Natural killer cell (primary cell): ENCODE data around the gene UBE4B. TPM values are rescaled to one million over a fixed set of nuclear protein-coding genes. Genes with fewer than 3 reads are reported as not detected.

Experiments used
- ATAC-seq, 3 donors: fragments of 150-1000 bp in 2 of 3; fragments of 200-7000 bp in 1 of 3; cut with Tn5 transposase; 1 replicate in 1 of 3; 2 replicates in 2 of 3; pipeline ENCODE4 v1.10.0; 2021; ENCODE audit warnings: mild to moderate bottlenecking in 2 of 3, moderate library complexity in 2 of 3
- DNase-seq, 2 donors: peaks; one replicate each; pipeline versions ENCODE4 v3.0.0 to v3.0.0-alpha.2; 2013 to 2021; ENCODE audit warnings: mixed read lengths in 1 of 2
- H3K27ac ChIP-seq: one replicate; pipeline ENCODE4 v1.5.1; 2013; ENCODE audit warnings: mild to moderate bottlenecking, low read length
- H3K27me3 ChIP-seq: one replicate; pipeline ENCODE4 v1.6.1; 2013; ENCODE audit warnings: low read length; ENCODE audit not compliant: control insufficient read depth, insufficient read depth
- H3K36me3 ChIP-seq: one replicate; pipeline ENCODE4 v1.6.1; 2013; ENCODE audit warnings: low read length; ENCODE audit not compliant: control insufficient read depth, insufficient read depth
- H3K4me1 ChIP-seq: one replicate; pipeline ENCODE4 v1.6.1; 2013; ENCODE audit warnings: low read length; ENCODE audit not compliant: control insufficient read depth, insufficient read depth
- H3K4me3 ChIP-seq: one replicate; pipeline ENCODE4 v1.5.1; 2013; ENCODE audit warnings: low read length
- H3K9me3 ChIP-seq: one replicate; pipeline ENCODE4 v1.6.1; 2013; ENCODE audit warnings: low read length; ENCODE audit not compliant: control insufficient read depth, insufficient read depth
- H3K27ac Mint-ChIP-seq, 2 donors: one replicate each; pipeline ENCODE4 v1.8.0; 2022; ENCODE audit warnings: mild to moderate bottlenecking in 2 of 2, mixed read lengths in 2 of 2, moderate library complexity in 1 of 2
- H3K27me3 Mint-ChIP-seq, 2 donors: one replicate each; pipeline ENCODE4 v1.8.0; 2022; ENCODE audit warnings: low read depth in 2 of 2, mixed read lengths in 2 of 2
- H3K36me3 Mint-ChIP-seq: one replicate; pipeline ENCODE4 v1.8.0; 2022; ENCODE audit warnings: mixed read lengths
- H3K4me1 Mint-ChIP-seq, 2 donors: one replicate each; pipeline ENCODE4 v1.8.0; 2022; ENCODE audit warnings: mixed read lengths in 2 of 2
- H3K4me3 Mint-ChIP-seq: one replicate; pipeline ENCODE4 v1.8.0; 2022; ENCODE audit warnings: mild to moderate bottlenecking, moderate library complexity, mixed read lengths
- H3K9me3 Mint-ChIP-seq, 2 donors: one replicate each; pipeline ENCODE4 v1.8.0; 2022; ENCODE audit warnings: mixed read lengths in 2 of 2
- WGBS: methylation state at CpG from one replicate; pipeline ENCODE4 v1.1.7; 2013; ENCODE audit warnings: missing lambda C conversion rate; ENCODE audit not compliant: insufficient coverage; 5-methylcytosine and 5-hydroxymethylcytosine counted together
- intact Hi-C: fragments of 100-400 bp; cut with micrococcal nuclease; formaldehyde crosslinking; loops from one replicate; pipeline ENCODE4 v1.14.2; 2022
- total RNA-seq, 4 donors: library from RNA; stranded (reverse); fragments of 120-200 nt in 1 of 4; gene quantifications; one replicate each; pipeline versions ENCODE4 v1.2.3 to v1.2.4, GENCODE V29; 2013 to 2022
- TF ChIP-seq, protein P1 (sequence below): fragments of 200-600 bp; IDR thresholded peaks from one replicate; pipeline ENCODE4 v1.8.0; 2022; ENCODE audit warnings: antibody characterized with exemption

UBE4B gene
- total RNA-seq, 3 donors from 2014 or later (not counting 1 experiment from before 2014, with no cell fraction given): 37.0 to 48.0 (median 41.4) TPM

DNA sequence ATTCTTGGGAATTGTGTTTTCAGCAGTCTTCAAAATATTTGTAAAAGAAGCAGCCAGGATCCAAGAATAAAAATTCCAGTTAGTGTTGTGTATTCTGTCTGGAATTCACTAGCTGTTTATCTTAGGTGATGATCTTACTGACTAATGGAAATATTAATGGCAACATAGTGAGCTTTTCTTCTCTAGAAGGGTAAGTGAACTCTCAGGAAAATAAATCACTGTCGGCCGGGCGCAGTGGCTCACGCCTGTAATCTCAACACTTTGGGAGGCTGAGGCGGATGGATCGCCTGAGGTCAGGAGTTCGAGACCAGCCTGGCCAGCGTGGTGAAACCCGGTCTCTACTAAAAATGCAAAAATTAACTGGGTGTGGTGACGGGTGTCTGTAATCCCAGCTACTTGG is 90.2 kb downstream of the UBE4B start:
- DNase-seq (no peak), ATAC-seq (no peak)
- H3K27me3 Mint-ChIP-seq: no peaks in the 10 kb centered on the region
- peaks cover 17% of the 10 kb centered on the region for H3K36me3 Mint-ChIP-seq
- H3K9me3 Mint-ChIP-seq: no peaks in the 10 kb centered on the region
- 98% methylated on average over 10 of the region's 10 CpGs for WGBS
- H3K27ac Mint-ChIP-seq: no peak overlapping the region
- Histone ChIP-seq H3K4me3 (no peak overlapping the region), H3K9me3 (no peaks in the 10 kb centered on the region), H3K27me3 (no peaks in the 10 kb centered on the region), H3K36me3 (peaks cover 25% of the 10 kb centered on the region), H3K4me1 (no peaks in the 10 kb centered on the region), H3K27ac (no peak overlapping the region)
- no peak overlapping the region for H3K4me3 Mint-ChIP-seq
- intact Hi-C loops: no loop called here
- TF ChIP-seq, protein P1, sequence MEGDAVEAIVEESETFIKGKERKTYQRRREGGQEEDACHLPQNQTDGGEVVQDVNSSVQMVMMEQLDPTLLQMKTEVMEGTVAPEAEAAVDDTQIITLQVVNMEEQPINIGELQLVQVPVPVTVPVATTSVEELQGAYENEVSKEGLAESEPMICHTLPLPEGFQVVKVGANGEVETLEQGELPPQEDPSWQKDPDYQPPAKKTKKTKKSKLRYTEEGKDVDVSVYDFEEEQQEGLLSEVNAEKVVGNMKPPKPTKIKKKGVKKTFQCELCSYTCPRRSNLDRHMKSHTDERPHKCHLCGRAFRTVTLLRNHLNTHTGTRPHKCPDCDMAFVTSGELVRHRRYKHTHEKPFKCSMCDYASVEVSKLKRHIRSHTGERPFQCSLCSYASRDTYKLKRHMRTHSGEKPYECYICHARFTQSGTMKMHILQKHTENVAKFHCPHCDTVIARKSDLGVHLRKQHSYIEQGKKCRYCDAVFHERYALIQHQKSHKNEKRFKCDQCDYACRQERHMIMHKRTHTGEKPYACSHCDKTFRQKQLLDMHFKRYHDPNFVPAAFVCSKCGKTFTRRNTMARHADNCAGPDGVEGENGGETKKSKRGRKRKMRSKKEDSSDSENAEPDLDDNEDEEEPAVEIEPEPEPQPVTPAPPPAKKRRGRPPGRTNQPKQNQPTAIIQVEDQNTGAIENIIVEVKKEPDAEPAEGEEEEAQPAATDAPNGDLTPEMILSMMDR: no peak
- H3K4me1 Mint-ChIP-seq: no peaks in the 10 kb centered on the region

DNA sequence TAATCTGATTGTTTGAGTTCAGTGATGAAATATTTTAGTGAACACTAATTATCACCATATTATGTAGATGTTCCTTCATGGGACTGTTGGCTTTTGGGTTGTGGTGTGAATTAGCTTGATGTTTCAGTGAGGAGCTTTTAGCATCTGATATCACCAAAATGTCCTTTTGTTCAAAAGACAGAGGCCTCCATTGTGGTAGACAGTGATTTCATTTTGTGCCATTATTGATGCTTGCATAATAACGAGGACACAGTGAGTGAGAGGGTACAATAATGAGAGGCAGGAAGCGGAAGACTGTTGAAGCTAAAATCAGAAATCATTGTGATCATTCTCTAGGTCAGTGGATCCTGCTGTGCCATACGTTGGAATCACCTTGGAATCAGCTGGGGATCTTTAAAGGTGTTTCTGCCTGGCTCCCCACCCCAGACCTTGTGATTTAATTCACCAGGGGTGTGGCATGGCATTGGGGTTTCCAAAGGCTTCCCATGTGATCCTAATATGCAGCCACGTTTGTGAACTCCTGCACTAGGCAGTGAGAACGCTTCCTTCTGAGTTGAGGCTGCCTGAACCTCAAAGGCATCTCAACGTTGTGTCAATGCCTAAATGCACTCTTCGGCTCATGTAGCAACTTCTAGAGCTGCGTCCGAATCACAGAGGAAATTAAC is 95.5 kb downstream of the UBE4B start:
- H3K27me3 Mint-ChIP-seq: no peaks in the 10 kb centered on the region
- TF ChIP-seq, protein P1: no peak
- Histone ChIP-seq H3K4me3 (no peak overlapping the region), H3K27ac (no peak overlapping the region), H3K9me3 (no peaks in the 10 kb centered on the region), H3K4me1 (no peaks in the 10 kb centered on the region), H3K36me3 (peaks cover 32% of the 10 kb centered on the region), H3K27me3 (no peaks in the 10 kb centered on the region)
- H3K4me3 Mint-ChIP-seq: no peak overlapping the region
- DNase-seq: no peak
- no peak for ATAC-seq
- no peaks in the 10 kb centered on the region for H3K4me1 Mint-ChIP-seq
- H3K9me3 Mint-ChIP-seq: no peaks in the 10 kb centered on the region
- peaks cover 8% of the 10 kb centered on the region for H3K36me3 Mint-ChIP-seq
- intact Hi-C loops: no loop called here
- no peak overlapping the region for H3K27ac Mint-ChIP-seq
- WGBS: 95% methylated on average over 9 of the region's 9 CpGs

DNA sequence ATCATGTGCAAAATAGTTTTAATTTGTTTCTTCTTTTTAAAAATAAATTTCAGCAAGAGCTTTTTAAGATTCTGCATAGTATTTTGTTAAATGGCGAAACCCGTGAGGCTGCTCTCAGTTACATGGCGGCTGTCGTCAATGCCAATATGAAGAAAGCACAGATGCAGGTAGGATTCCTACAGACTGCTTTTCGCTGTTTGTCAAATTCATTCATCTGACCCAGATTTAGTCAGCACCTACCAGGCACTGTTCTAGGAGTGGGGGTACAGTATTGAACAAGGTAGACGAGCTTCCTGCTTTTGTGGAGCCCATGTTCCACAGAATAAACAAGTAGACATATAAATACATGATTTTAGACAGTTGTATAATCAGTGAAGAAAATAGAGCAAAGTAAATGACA is 99.6 kb downstream of the UBE4B start:
- no peak overlapping the region for H3K27ac Mint-ChIP-seq
- H3K4me1 Mint-ChIP-seq: no peaks in the 10 kb centered on the region
- Histone ChIP-seq H3K9me3 (no peaks in the 10 kb centered on the region), H3K4me1 (no peaks in the 10 kb centered on the region), H3K36me3 (peaks cover 43% of the 10 kb centered on the region), H3K4me3 (no peak overlapping the region), H3K27ac (no peak overlapping the region), H3K27me3 (no peaks in the 10 kb centered on the region)
- no peak for DNase-seq
- no peaks in the 10 kb centered on the region for H3K9me3 Mint-ChIP-seq
- intact Hi-C loops: no loop called here
- H3K36me3 Mint-ChIP-seq: peaks cover 13% of the 10 kb centered on the region
- WGBS: 97% methylated on average over 5 of the region's 6 CpGs
- ATAC-seq: no peak
- TF ChIP-seq, protein P1: no peak
- no peaks in the 10 kb centered on the region for H3K27me3 Mint-ChIP-seq
- H3K4me3 Mint-ChIP-seq: no peak overlapping the region

DNA sequence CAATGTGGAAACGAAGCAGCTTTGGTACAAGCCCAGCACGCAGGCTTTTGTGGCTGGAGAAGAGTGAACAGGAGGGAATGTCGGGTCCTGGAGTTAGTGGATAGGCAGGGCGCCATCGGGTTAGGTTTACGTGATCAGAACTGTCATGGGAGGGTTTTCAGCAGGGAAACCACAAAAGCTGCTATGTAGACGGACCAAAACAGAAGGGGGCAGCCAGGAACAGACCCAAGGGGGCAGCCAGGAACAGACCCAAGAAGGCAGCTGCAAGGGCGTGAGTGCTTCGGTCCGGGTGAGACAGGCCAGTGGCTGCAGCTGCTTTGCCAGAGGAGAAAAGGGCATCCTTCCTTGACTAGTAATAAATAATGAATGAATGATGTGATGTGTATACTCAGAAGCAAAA is 100.1 kb downstream of the UBE4B start:
- peaks cover 17% of the 10 kb centered on the region for H3K36me3 Mint-ChIP-seq
- Histone ChIP-seq H3K4me3 (no peak overlapping the region), H3K4me1 (no peaks in the 10 kb centered on the region), H3K27ac (no peak overlapping the region), H3K27me3 (no peaks in the 10 kb centered on the region), H3K36me3 (peaks cover 43% of the 10 kb centered on the region), H3K9me3 (no peaks in the 10 kb centered on the region)
- no peaks in the 10 kb centered on the region for H3K9me3 Mint-ChIP-seq
- no peak overlapping the region for H3K4me3 Mint-ChIP-seq
- ATAC-seq (no peak), DNase-seq (no peak)
- no peaks in the 10 kb centered on the region for H3K4me1 Mint-ChIP-seq
- no peaks in the 10 kb centered on the region for H3K27me3 Mint-ChIP-seq
- WGBS: 96% methylated on average over 10 of the region's 10 CpGs
- no peak overlapping the region for H3K27ac Mint-ChIP-seq
- TF ChIP-seq, protein P1: no peak
- intact Hi-C loops: no loop called here
